ENCODE measurements around the gene STXBP5L.

DNA sequence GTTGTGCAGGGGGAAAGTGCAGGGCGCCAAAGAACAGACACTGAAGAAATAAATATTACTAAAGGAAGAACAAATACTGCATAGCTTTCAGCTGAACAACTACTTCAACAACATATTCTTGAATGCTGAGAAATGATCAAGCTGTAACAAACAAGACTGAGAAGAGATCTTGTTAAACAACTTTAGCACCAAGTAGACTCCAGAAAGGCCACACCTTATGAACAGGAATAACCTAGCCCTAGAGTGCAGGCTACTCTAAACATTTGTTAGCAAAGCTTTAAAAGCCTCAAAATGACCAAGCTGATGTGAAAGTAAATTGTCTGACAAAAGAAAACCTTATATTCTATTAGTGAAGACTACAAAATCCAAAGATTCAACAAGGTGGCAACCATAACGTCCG, 554.6 kb downstream of the STXBP5L start:
- TF ChIP-seq, protein P1, sequence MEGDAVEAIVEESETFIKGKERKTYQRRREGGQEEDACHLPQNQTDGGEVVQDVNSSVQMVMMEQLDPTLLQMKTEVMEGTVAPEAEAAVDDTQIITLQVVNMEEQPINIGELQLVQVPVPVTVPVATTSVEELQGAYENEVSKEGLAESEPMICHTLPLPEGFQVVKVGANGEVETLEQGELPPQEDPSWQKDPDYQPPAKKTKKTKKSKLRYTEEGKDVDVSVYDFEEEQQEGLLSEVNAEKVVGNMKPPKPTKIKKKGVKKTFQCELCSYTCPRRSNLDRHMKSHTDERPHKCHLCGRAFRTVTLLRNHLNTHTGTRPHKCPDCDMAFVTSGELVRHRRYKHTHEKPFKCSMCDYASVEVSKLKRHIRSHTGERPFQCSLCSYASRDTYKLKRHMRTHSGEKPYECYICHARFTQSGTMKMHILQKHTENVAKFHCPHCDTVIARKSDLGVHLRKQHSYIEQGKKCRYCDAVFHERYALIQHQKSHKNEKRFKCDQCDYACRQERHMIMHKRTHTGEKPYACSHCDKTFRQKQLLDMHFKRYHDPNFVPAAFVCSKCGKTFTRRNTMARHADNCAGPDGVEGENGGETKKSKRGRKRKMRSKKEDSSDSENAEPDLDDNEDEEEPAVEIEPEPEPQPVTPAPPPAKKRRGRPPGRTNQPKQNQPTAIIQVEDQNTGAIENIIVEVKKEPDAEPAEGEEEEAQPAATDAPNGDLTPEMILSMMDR (IDR thresholded peaks at IDR 0.05; ENCODE audit: insufficient read depth, low read depth, low read length), result no peak
- TF ChIP-seq EZH2 (IDR thresholded peaks at IDR 0.05; ENCODE audit: insufficient read depth, low read length), result no peak

Measured in astrocyte (in vitro differentiated cells and primary cell).